HG03045 (cell line): ENCODE measurements around the gene ICAM4.
"Not testable (repeated sequence)": the region's sequence is repeated elsewhere in the genome, so short reads cannot be mapped to it uniquely, and the experiment has no call there.

ENCODE experiments used
- ATAC-seq: cut with Tn5 transposase; IDR thresholded peaks from one replicate; pipeline ENCODE4 v1.9.1; 2021; ENCODE audit warnings: mild to moderate bottlenecking, moderate library complexity; ENCODE audit not compliant: unreplicated experiment

The ICAM4 gene

GRCh38 chr19:10268071-10268470 is 18.7 kb upstream of the ICAM4 start:
- no peak for ATAC-seq

- ATAC-seq, result peak; percentile 32
These were observed 17.2 kb upstream of the ICAM4 start for GRCh38 chr19:10269333-10270179.

- no peak for ATAC-seq
These were observed 16.6 kb upstream of the ICAM4 start for GRCh38 chr19:10270180-10270615.

GRCh38 chr19:10270616-10271394 is 15.9 kb upstream of the ICAM4 start, which contains the start of gene ICAM1:
Gene ICAM1, plus strand, starts transcription at chr19:10271120. Its CDS starts 40 bp downstream, at chr19:10271160.
- peak; percentile 50 for ATAC-seq

- ATAC-seq, result peak; percentile 15
These were observed 15.1 kb upstream of the ICAM4 start for GRCh38 chr19:10271543-10272086.

GRCh38 chr19:10274589-10274988 is 12.2 kb upstream of the ICAM4 start:
- ATAC-seq, result no peak

GRCh38 chr19:10277795-10278589 is 8.8 kb upstream of the ICAM4 start:
- ATAC-seq, result no peak

GRCh38 chr19:10278935-10279334 is 7.8 kb upstream of the ICAM4 start:
- ATAC-seq, result no peak

- no peak for ATAC-seq
These were observed 6.9 kb upstream of the ICAM4 start for GRCh38 chr19:10279737-10280442.

GRCh38 chr19:10282043-10282442 is 4.7 kb upstream of the ICAM4 start:
- ATAC-seq, result not testable (repeated sequence)

- no peak for ATAC-seq
These were observed 3.3 kb upstream of the ICAM4 start for GRCh38 chr19:10283301-10284064.

GRCh38 chr19:10284065-10284959 is 2.4 kb upstream of the ICAM4 start:
- ATAC-seq, result no peak

GRCh38 chr19:10284960-10285278 is 1.8 kb upstream of the ICAM4 start:
- ATAC-seq, result no peak

- ATAC-seq, result no peak
These were observed 1.4 kb upstream of the ICAM4 start for GRCh38 chr19:10285393-10285792.

- no peak for ATAC-seq
These were observed 2.0 kb downstream of the ICAM4 start for GRCh38 chr19:10288662-10289166.

GRCh38 chr19:10289167-10289835 is 2.5 kb downstream of the ICAM4 start:
- ATAC-seq, result no peak

GRCh38 chr19:10289836-10290356 is 3.1 kb downstream of the ICAM4 start, which contains the start of gene ICAM5:
Gene ICAM5, plus strand, starts transcription at chr19:10289952. Its CDS starts 92 bp downstream, at chr19:10290044.
- no peak for ATAC-seq
